ENCODE data around the gene CNTNAP2.

DNA sequence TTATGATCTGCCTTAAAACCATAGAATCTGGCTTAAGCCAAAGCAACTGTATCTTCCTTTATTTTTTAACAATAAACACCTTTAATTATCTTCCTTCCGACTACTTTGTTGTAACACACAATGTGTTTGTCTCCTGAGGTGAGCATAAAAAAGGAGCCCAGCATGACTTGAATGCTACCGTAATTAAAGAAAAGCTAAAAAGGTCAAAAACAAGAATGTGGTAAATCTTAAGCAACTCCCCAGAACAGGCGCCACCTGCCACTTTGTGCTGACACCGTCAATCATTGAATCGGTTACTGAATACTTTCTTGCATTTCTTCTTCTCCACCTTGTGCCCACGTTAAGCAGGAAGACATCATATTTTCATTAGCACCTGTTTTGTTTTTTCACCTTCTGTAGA, 1904.1 kb downstream of the CNTNAP2 start:
- TF ChIP-seq, protein P1, sequence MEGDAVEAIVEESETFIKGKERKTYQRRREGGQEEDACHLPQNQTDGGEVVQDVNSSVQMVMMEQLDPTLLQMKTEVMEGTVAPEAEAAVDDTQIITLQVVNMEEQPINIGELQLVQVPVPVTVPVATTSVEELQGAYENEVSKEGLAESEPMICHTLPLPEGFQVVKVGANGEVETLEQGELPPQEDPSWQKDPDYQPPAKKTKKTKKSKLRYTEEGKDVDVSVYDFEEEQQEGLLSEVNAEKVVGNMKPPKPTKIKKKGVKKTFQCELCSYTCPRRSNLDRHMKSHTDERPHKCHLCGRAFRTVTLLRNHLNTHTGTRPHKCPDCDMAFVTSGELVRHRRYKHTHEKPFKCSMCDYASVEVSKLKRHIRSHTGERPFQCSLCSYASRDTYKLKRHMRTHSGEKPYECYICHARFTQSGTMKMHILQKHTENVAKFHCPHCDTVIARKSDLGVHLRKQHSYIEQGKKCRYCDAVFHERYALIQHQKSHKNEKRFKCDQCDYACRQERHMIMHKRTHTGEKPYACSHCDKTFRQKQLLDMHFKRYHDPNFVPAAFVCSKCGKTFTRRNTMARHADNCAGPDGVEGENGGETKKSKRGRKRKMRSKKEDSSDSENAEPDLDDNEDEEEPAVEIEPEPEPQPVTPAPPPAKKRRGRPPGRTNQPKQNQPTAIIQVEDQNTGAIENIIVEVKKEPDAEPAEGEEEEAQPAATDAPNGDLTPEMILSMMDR (conservative IDR thresholded peaks at IDR 0.05; ENCODE audit: low read length), result no peak
- TF ChIP-seq EZH2phosphoT487 (IDR thresholded peaks at IDR 0.05; ENCODE audit: borderline replicate concordance, low read depth, low read length), result no peak
